H9 (cell line): ENCODE measurements around the gene THAP4. TPM values are rescaled to one million over a fixed set of nuclear protein-coding genes. Genes with fewer than 3 reads are reported as not detected.
A peak's percentile ranks its signal among the peaks of the same experiment; 100 is the strongest.

ENCODE experiments used
- DNase-seq: peaks from one replicate; pipeline ENCODE4 v3.0.0-alpha.2; 2017
- H2AFZ ChIP-seq: one replicate; pipeline ENCODE4 v1.6.1; 2013; ENCODE audit warnings: mild to moderate bottlenecking, low read length, control low read depth, moderate library complexity
- H2AK5ac ChIP-seq: 2 replicates; pipeline ENCODE4 v1.6.1; 2013; ENCODE audit warnings: low read length, control low read depth, mixed read lengths; ENCODE audit not compliant: insufficient read length
- H2BK120ac ChIP-seq: one replicate; pipeline ENCODE4 v1.6.1; 2013; ENCODE audit warnings: low read depth, mild to moderate bottlenecking, low read length, control low read depth, inconsistent platforms; ENCODE audit not compliant: poor library complexity, severe bottlenecking
- H2BK12ac ChIP-seq: 2 replicates; pipeline ENCODE4 v1.6.1; 2013; ENCODE audit warnings: low read length, control low read depth, mixed read lengths, low read depth; ENCODE audit not compliant: insufficient read length
- H2BK15ac ChIP-seq: 2 replicates; pipeline ENCODE4 v1.6.1; 2013; ENCODE audit warnings: low read depth, low read length, control low read depth
- H2BK20ac ChIP-seq: one replicate; pipeline ENCODE4 v1.6.1; 2013; ENCODE audit warnings: low read depth, mild to moderate bottlenecking, low read length, control low read depth, inconsistent platforms; ENCODE audit not compliant: poor library complexity, severe bottlenecking
- H2BK5ac ChIP-seq: 2 replicates; pipeline ENCODE4 v1.6.1; 2013; ENCODE audit warnings: low read length, control low read depth, mixed read lengths; ENCODE audit not compliant: insufficient read length
- H3K14ac ChIP-seq: 2 replicates; pipeline ENCODE4 v1.6.1; 2013; ENCODE audit warnings: low read length, control low read depth; ENCODE audit not compliant: insufficient read depth
- H3K18ac ChIP-seq: 2 replicates; pipeline ENCODE4 v1.6.1; 2013; ENCODE audit warnings: low read depth, mild to moderate bottlenecking, mixed read lengths, low read length, control low read depth; ENCODE audit not compliant: insufficient read length
- H3K23ac ChIP-seq: 2 replicates; pipeline ENCODE4 v1.6.1; 2013; ENCODE audit warnings: low read length, control low read depth, mixed read lengths, low read depth; ENCODE audit not compliant: insufficient read length
- H3K23me2 ChIP-seq: 2 replicates; pipeline ENCODE4 v1.6.1; 2013; ENCODE audit warnings: low read depth, mild to moderate bottlenecking, mixed read lengths, low read length, control low read depth; ENCODE audit not compliant: insufficient read length, poor library complexity, severe bottlenecking
- H3K27ac ChIP-seq: 2 replicates; pipeline ENCODE4 v1.5.1; 2013; ENCODE audit warnings: low read length, control low read depth, mixed read lengths, low read depth; ENCODE audit not compliant: insufficient read length
- H3K27me3 ChIP-seq: 2 replicates; pipeline ENCODE4 v1.6.1; 2013; ENCODE audit warnings: low read length, control low read depth, inconsistent platforms; ENCODE audit not compliant: insufficient read depth
- H3K4ac ChIP-seq: 2 replicates; pipeline ENCODE4 v1.6.1; 2013; ENCODE audit warnings: low read depth, mild to moderate bottlenecking, control low read depth, inconsistent platforms, low read length, moderate library complexity
- H3K4me1 ChIP-seq: 2 replicates; pipeline ENCODE4 v1.6.1; 2013; ENCODE audit warnings: low read length, control low read depth, inconsistent platforms; ENCODE audit not compliant: insufficient read depth
- H3K4me2 ChIP-seq: 2 replicates; pipeline ENCODE4 v1.6.1; 2013; ENCODE audit warnings: low read length, control low read depth, mixed read lengths; ENCODE audit not compliant: insufficient read length, insufficient read depth
- H3K56ac ChIP-seq: 2 replicates; pipeline ENCODE4 v1.6.1; 2013; ENCODE audit warnings: low read depth, mild to moderate bottlenecking, mixed read lengths, low read length, control low read depth; ENCODE audit not compliant: insufficient read length
- H3K79me1 ChIP-seq: 2 replicates; pipeline ENCODE4 v1.6.1; 2013; ENCODE audit warnings: low read depth, mild to moderate bottlenecking, moderate library complexity, low read length, control low read depth, inconsistent platforms; ENCODE audit not compliant: insufficient read depth, poor library complexity, severe bottlenecking
- H3K79me2 ChIP-seq: 2 replicates; pipeline ENCODE4 v1.6.1; 2013; ENCODE audit warnings: low read length, control low read depth, inconsistent platforms; ENCODE audit not compliant: insufficient read depth
- H3K9ac ChIP-seq: 2 replicates; pipeline ENCODE4 v1.6.1; 2013; ENCODE audit warnings: low read length, control low read depth, mixed read lengths; ENCODE audit not compliant: insufficient read length; ENCODE audit errors: extremely low read depth
- H3K9me3 ChIP-seq: one replicate; pipeline ENCODE4 v1.6.1; 2013; ENCODE audit warnings: low read depth, low read length, inconsistent platforms; ENCODE audit not compliant: control insufficient read depth
- H3T11ph ChIP-seq: one replicate; pipeline ENCODE4 v1.6.1; 2013; ENCODE audit warnings: mild to moderate bottlenecking, low read length, control low read depth, inconsistent platforms
- H4K20me1 ChIP-seq: one replicate; pipeline ENCODE4 v1.6.1; 2013; ENCODE audit not compliant: control insufficient read depth, insufficient read length, insufficient read depth
- H4K5ac ChIP-seq: 2 replicates; pipeline ENCODE4 v1.6.1; 2013; ENCODE audit warnings: low read depth, mild to moderate bottlenecking, mixed read lengths, low read length, control low read depth; ENCODE audit not compliant: insufficient read length
- H4K8ac ChIP-seq: replicated peaks from 2 replicates; pipeline ENCODE4 v1.6.1; 2013; ENCODE audit warnings: low read length, control low read depth, mixed read lengths, low read depth; ENCODE audit not compliant: insufficient read length
- H4K91ac ChIP-seq: 2 replicates; pipeline ENCODE4 v1.6.1; 2013; ENCODE audit warnings: low read depth, mild to moderate bottlenecking, moderate library complexity, mixed read lengths, low read length, control low read depth; ENCODE audit not compliant: insufficient read length
- H3K27ac Mint-ChIP-seq, 3 experiments: 2 replicates in 2 of 3; 3 replicates in 1 of 3; pipeline ENCODE4 v1.8.0; 2020 to 2021; ENCODE audit warnings: mixed read lengths in 3 of 3, mild to moderate bottlenecking in 1 of 3, moderate library complexity in 1 of 3
- H3K27me3 Mint-ChIP-seq: 2 replicates; pipeline ENCODE4 v1.8.0; 2021; ENCODE audit warnings: low read depth, mild to moderate bottlenecking, moderate library complexity, mixed read lengths
- H3K36me3 Mint-ChIP-seq, 3 experiments: 2 replicates in 2 of 3; 3 replicates in 1 of 3; pipeline ENCODE4 v1.8.0; 2020 to 2021; ENCODE audit warnings: low read depth in 3 of 3, mixed read lengths in 3 of 3; ENCODE audit not compliant: insufficient read depth in 1 of 3
- H3K4me1 Mint-ChIP-seq, 2 experiments: 2 replicates each; pipeline ENCODE4 v1.8.0; 2020; ENCODE audit warnings: mixed read lengths in 2 of 2
- H3K4me3 Mint-ChIP-seq, 2 experiments: 2 replicates in 1 of 2; 3 replicates in 1 of 2; pipeline ENCODE4 v1.8.0; 2020 to 2021; ENCODE audit warnings: mild to moderate bottlenecking in 2 of 2, mixed read lengths in 2 of 2, moderate library complexity in 1 of 2
- H3K9me3 Mint-ChIP-seq, 2 experiments: 2 replicates in 1 of 2; 3 replicates in 1 of 2; pipeline ENCODE4 v1.8.0; 2020; ENCODE audit warnings: mild to moderate bottlenecking in 2 of 2, mixed read lengths in 2 of 2, moderate library complexity in 1 of 2
- CTCF ChIP-seq: fragments of 200-600 bp; sonication (generic); conservative IDR thresholded peaks from 3 replicates; pipeline ENCODE4 v1.8.0; 2021; ENCODE audit warnings: antibody characterized with exemption, mild to moderate bottlenecking
- WGBS: extraction: QIAGEN DNeasy Blood & Tissue Kit; methylation state at CpG from one replicate; pipeline ENCODE4 v1.1.7; 2013; ENCODE audit warnings: missing lambda C conversion rate, low lambda C conversion rate, mixed read lengths; ENCODE audit not compliant: insufficient read length; ENCODE audit errors: extremely low coverage; 5-methylcytosine and 5-hydroxymethylcytosine counted together
- total RNA-seq: library from RNA; stranded (reverse); gene quantifications from 2 replicates; pipeline ENCODE4 v1.2.1, GENCODE V29; 2021

The THAP4 gene
- total RNA-seq, 1 experiment from 2014 or later: 70.6 TPM

DNA sequence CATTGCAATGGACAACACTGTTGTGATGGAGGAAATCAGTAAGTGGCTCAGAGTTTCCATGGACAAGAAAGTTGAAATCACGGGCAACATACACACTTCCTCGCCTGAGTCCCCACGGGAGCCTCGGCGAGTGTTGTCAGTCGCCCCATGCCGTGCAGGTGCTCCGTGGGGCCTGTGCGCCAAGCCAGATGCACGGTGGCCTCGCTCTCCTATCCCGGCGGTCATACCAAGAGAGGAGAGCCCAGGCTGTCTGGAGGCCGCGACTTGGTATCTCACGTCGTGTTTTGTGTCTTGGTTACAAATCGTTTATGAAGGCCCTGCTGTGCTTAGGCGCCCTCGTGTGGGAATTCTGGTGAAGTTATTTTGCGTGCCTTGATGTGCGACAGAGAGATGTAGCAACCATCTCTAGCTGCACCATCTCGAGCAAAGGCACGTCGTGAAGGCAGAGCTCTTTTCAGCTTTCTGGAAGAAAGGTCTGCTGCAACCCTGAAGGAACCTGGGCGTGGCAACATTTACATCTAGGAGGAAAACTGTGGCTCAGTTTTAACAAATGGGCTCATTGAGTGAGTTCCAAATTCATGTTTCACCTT lies 22.3 kb upstream of the THAP4 start:
- Histone ChIP-seq H3K4me1 (no peaks in the 10 kb centered on the region), H3K79me1 (no peaks in the 10 kb centered on the region), H2BK15ac (no peak overlapping the region), H4K20me1 (no peaks in the 10 kb centered on the region), H2AFZ (no peak overlapping the region), H3K9me3 (no peaks in the 10 kb centered on the region), H2BK20ac (no peak overlapping the region), H4K8ac (no peak overlapping the region), H3K23me2 (no peaks in the 10 kb centered on the region), H3K27me3 (no peaks in the 10 kb centered on the region; the same call in 1 of the 2 replicates), H2BK12ac (no peak overlapping the region), H3K9ac (no peak overlapping the region), H2BK5ac (no peak overlapping the region), H3K56ac (no peak overlapping the region), H3K79me2 (no peaks in the 10 kb centered on the region), H3K14ac (no peak overlapping the region), H3K4me2 (no peak overlapping the region), H3K27ac (no peak overlapping the region), H3K18ac (no peak overlapping the region), H3K4ac (no peak overlapping the region), H4K5ac (no peak overlapping the region), H2BK120ac (no peak overlapping the region), H4K91ac (no peak overlapping the region), H2AK5ac (no peak overlapping the region), H3K23ac (no peak overlapping the region), H3T11ph (no peak overlapping the region)
- Mint-ChIP-seq H3K4me3 (no peak overlapping the region), H3K36me3 (peaks cover 24 to 73% (median 72%) of the 10 kb centered on the region in 3 experiments; a peak in 6 of 7 replicates), H3K9me3 (no peaks in the 10 kb centered on the region), H3K27ac (peak overlapping the region in 2 of 3 experiments; percentile 63 to 87; a peak in 2 of 7 replicates), H3K4me1 (no peaks in the 10 kb centered on the region), H3K27me3 (no peaks in the 10 kb centered on the region; the same call in 1 of the 2 replicates)
- no CpG with 5 or more reads among the region's 26 CpGs for WGBS
- TF ChIP-seq CTCF: peak; percentile 67
- peak; percentile 72 for DNase-seq
